ENCODE measurements around the gene GPR17.

Gene GPR17

DNA sequence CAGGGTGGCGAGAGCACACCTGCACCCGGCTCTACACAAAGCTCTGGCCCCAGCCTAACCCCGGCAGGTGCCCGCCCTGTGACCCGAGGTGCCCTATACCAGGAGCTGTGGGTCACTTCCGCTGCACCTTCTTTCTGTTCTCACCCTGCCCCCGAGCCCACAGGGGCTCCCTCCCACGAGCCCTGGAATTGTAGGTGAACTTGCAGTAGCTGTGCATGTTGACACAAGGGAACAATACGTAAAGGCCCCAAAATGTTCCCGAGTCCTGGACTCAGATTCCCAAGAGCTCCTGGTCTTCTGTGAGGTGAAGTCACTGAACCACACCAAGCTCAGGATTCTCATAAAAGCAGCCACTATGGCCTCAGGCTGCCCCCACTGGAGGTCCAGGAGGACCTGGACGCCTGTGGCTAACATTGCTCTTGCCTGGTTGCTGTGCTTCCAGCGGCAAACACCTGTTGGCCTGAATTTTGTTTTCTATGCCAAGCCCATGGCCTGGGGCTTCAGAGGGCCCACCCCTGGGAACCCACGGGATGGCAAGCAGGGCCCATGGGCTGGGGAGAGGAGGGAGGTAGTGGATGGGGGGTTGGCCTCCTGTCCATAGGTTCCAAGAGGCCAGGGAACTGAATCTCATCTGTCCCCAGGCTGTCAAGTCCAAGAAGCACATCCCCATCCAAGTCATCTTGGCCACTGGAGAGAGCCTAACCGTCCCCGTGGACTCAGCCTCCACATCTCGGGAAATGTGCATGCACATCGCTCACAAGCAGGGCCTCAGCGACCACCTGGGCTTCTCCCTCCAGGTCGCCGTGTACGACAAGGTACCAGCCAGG lies 23.2 kb upstream of the GPR17 start:
- Histone ChIP-seq H3K27me3 (ENCODE audit: control insufficient read depth, low read length) (no peaks in the 10 kb centered on the region), H3K27ac (ENCODE audit: low read depth, low read length) (no peak overlapping the region), H3K36me3 (ENCODE audit: control insufficient read depth, low read length) (no peaks in the 10 kb centered on the region), H4K20me1 (ENCODE audit: control insufficient read depth, insufficient read depth, low read depth, low read length) (no peaks in the 10 kb centered on the region), H3K9me2 (replicated peaks; ENCODE audit: control insufficient read depth, low read length) (no peaks in the 10 kb centered on the region), H3K79me2 (ENCODE audit: control insufficient read depth, low read length) (no peaks in the 10 kb centered on the region), H3K4me2 (ENCODE audit: low read length) (no peak overlapping the region), H3K4me1 (ENCODE audit: control insufficient read depth, low read length) (peaks cover 38% of the 10 kb centered on the region), H3F3A (ENCODE audit: control insufficient read depth, insufficient read depth) (no peaks in the 10 kb centered on the region), H3K4me3 (ENCODE audit: low read length) (no peak overlapping the region), H3K9me3 (ENCODE audit: control insufficient read depth, insufficient read depth, low read length) (no peaks in the 10 kb centered on the region)
- TF ChIP-seq, protein P1, sequence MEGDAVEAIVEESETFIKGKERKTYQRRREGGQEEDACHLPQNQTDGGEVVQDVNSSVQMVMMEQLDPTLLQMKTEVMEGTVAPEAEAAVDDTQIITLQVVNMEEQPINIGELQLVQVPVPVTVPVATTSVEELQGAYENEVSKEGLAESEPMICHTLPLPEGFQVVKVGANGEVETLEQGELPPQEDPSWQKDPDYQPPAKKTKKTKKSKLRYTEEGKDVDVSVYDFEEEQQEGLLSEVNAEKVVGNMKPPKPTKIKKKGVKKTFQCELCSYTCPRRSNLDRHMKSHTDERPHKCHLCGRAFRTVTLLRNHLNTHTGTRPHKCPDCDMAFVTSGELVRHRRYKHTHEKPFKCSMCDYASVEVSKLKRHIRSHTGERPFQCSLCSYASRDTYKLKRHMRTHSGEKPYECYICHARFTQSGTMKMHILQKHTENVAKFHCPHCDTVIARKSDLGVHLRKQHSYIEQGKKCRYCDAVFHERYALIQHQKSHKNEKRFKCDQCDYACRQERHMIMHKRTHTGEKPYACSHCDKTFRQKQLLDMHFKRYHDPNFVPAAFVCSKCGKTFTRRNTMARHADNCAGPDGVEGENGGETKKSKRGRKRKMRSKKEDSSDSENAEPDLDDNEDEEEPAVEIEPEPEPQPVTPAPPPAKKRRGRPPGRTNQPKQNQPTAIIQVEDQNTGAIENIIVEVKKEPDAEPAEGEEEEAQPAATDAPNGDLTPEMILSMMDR (IDR thresholded peaks at IDR 0.05; ENCODE audit: low read depth, low read length, poor library complexity, severe bottlenecking) = no peak

DNA sequence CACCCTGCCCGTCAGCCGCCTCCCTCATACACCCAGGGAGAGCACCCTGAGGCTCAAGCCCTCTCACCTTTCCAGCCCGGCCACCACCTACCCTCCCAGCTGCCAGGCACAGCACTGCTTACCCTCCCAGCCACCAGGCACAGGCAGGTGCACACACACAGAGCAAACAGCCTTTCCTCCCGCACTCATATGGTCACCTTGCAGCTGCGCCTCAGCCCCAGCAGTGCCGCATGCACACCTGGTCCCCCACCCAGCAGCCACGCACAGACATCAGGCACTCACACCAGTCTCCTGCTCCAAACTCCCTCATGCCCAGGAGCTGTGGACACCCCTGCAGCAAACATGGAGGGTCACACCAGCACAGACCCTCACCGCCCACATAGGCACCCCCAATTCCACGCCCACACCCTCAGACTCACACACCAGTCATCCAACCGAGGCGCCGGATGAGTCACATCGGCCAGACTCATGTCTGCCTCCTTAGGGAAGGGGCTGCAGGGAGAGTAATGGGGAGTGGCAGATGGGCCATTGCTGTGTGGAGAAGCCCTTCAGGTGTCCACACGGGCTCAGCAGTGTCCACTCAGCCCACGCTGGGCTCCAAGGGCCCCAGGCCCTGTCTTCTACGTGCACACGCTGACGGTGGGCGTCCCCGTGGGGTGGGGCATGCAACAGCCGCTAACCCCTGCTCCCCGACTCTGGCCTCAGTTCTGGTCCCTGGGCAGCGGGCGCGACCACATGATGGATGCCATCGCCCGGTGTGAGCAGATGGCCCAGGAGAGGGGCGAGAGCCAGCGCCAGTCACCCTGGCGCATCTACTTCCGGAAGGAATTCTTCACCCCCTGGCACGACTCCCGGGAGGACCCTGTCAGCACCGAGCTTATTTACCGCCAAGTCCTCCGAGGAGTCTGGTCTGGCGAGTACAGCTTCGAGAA lies 22.3 kb upstream of the GPR17 start:
- H3K27ac ChIP-seq (ENCODE audit: low read depth, low read length) = no peak overlapping the region
- H4K20me1 ChIP-seq (ENCODE audit: control insufficient read depth, insufficient read depth, low read depth, low read length) = no peaks in the 10 kb centered on the region
- TF ChIP-seq EZH2phosphoT487 (IDR thresholded peaks at IDR 0.05; ENCODE audit: borderline replicate concordance, low read length) = no peak
- TF ChIP-seq, protein P1 (IDR thresholded peaks at IDR 0.05; ENCODE audit: low read depth, low read length, poor library complexity, severe bottlenecking) = no peak
- no peak overlapping the region for H3K4me2 ChIP-seq (ENCODE audit: low read length)
- H3K27me3 ChIP-seq (ENCODE audit: control insufficient read depth, low read length) = no peaks in the 10 kb centered on the region
- H3K9me3 ChIP-seq (ENCODE audit: control insufficient read depth, insufficient read depth, low read length) = no peaks in the 10 kb centered on the region
- H3K79me2 ChIP-seq (ENCODE audit: control insufficient read depth, low read length) = no peaks in the 10 kb centered on the region
- peaks cover 38% of the 10 kb centered on the region for H3K4me1 ChIP-seq (ENCODE audit: control insufficient read depth, low read length)
- no peaks in the 10 kb centered on the region for H3F3A ChIP-seq (ENCODE audit: control insufficient read depth, insufficient read depth)
- no peak overlapping the region for H3K4me3 ChIP-seq (ENCODE audit: low read length)
- H3K9me2 ChIP-seq (replicated peaks; ENCODE audit: control insufficient read depth, low read length) = no peaks in the 10 kb centered on the region
- no peaks in the 10 kb centered on the region for H3K36me3 ChIP-seq (ENCODE audit: control insufficient read depth, low read length)

DNA sequence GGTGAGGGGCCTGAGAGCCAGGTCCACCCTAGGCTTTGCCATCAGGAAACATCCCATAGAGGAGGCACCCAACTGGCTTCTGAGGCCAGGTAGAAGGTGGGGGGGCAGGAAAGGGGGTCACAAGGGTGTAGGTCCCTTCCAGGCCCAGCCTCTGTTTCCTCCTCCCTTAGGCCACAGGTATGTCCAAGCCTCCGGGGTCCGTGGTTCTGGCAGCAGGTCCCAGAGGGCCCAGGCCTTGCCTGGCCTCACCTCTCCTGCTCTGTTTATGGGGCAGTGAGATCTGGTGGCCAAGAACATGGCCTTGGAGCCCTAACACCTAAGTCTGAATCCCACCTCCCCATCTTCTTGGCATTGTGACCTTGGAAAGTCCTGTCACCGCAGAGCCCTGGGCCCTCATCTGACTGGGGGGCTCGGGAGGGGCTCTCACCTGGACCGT lies 21.6 kb upstream of the GPR17 start:
- no peaks in the 10 kb centered on the region for H3K79me2 ChIP-seq (ENCODE audit: control insufficient read depth, low read length)
- H3K27me3 ChIP-seq (ENCODE audit: control insufficient read depth, low read length) = no peaks in the 10 kb centered on the region
- no peak overlapping the region for H3K4me2 ChIP-seq (ENCODE audit: low read length)
- no peaks in the 10 kb centered on the region for H3K9me3 ChIP-seq (ENCODE audit: control insufficient read depth, insufficient read depth, low read length)
- H3K36me3 ChIP-seq (ENCODE audit: control insufficient read depth, low read length) = no peaks in the 10 kb centered on the region
- no peak overlapping the region for H3K4me3 ChIP-seq (ENCODE audit: low read length)
- no peak overlapping the region for H3K27ac ChIP-seq (ENCODE audit: low read depth, low read length)
- H3K4me1 ChIP-seq (ENCODE audit: control insufficient read depth, low read length) = peaks cover 38% of the 10 kb centered on the region
- no peak for TF ChIP-seq EZH2phosphoT487 (IDR thresholded peaks at IDR 0.05; ENCODE audit: borderline replicate concordance, low read length)
- TF ChIP-seq, protein P1 (IDR thresholded peaks at IDR 0.05; ENCODE audit: low read depth, low read length, poor library complexity, severe bottlenecking) = no peak
- H3K9me2 ChIP-seq (replicated peaks; ENCODE audit: control insufficient read depth, low read length) = no peaks in the 10 kb centered on the region
- H4K20me1 ChIP-seq (ENCODE audit: control insufficient read depth, insufficient read depth, low read depth, low read length) = no peaks in the 10 kb centered on the region
- no peaks in the 10 kb centered on the region for H3F3A ChIP-seq (ENCODE audit: control insufficient read depth, insufficient read depth)

Data from DOHH2 (cell line).